Measurements from ENCODE around the gene HDAC9.

Gene HDAC9

DNA sequence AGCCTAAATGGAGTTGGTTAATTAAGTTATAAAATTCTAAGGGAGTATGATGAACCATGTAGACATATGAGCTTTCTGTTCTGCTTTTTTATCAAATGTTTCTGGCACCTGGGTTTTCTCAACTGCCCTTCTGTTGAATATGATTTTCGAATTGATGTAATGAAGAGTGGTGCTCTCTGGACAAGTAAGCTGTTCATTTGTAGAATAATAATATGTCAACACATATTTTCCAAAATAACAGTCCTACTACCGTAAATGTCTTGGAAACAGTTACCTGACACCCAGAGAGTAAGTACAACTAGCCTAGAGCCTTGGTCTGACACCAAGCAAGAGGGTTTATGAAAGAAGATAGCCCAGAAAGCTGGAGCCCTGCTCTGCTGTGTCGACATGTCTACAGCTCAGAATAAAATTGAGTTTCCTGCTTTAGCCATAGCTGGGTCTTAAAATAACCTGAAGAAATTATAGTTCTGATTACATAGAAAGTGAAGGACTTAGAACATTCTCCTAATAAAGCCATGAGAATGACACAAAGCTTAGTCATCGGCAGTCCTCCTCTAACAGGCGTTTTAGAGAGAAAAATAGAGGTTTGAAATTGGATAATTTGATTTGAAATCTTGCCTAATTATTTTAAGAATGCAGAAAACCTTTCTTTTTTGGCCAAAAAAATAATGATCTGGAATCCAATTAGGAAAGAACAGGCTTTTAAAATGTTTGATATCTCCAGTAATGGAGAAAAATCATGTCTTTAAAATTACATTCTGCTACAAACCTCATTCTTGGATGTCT lies 25.1 kb downstream of the HDAC9 start:
- H3K4me3 ChIP-seq (ENCODE audit: control insufficient read depth, low read depth, low read length): no peak overlapping the region
- no peak for DNase-seq (ENCODE audit: low read depth)
- TF ChIP-seq, protein P1, sequence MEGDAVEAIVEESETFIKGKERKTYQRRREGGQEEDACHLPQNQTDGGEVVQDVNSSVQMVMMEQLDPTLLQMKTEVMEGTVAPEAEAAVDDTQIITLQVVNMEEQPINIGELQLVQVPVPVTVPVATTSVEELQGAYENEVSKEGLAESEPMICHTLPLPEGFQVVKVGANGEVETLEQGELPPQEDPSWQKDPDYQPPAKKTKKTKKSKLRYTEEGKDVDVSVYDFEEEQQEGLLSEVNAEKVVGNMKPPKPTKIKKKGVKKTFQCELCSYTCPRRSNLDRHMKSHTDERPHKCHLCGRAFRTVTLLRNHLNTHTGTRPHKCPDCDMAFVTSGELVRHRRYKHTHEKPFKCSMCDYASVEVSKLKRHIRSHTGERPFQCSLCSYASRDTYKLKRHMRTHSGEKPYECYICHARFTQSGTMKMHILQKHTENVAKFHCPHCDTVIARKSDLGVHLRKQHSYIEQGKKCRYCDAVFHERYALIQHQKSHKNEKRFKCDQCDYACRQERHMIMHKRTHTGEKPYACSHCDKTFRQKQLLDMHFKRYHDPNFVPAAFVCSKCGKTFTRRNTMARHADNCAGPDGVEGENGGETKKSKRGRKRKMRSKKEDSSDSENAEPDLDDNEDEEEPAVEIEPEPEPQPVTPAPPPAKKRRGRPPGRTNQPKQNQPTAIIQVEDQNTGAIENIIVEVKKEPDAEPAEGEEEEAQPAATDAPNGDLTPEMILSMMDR (IDR thresholded peaks at IDR 0.05; ENCODE audit: control insufficient read depth, insufficient read depth, low read depth, low read length, missing control alignments): no peak

DNA sequence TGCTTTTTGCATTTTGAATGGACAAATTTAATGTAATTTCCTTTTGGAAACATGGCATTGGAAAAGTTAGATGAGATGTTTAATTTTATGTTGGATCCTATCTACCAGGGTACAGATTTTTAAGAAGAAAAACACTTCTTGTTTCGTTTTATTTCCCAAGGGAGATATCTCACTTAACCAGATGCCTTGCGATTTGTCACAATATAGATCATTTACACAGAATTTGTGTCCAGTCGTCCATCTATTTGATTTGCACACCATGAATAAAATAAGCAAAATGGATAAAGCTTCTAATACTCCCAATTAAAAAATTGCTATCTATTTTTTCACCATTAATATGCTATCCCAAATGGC lies 25.7 kb downstream of the HDAC9 start:
- H3K4me3 ChIP-seq (ENCODE audit: control insufficient read depth, low read depth, low read length): no peak overlapping the region
- no peak for DNase-seq (ENCODE audit: low read depth)
- TF ChIP-seq, protein P1 (IDR thresholded peaks at IDR 0.05; ENCODE audit: control insufficient read depth, insufficient read depth, low read depth, low read length, missing control alignments): no peak

DNA sequence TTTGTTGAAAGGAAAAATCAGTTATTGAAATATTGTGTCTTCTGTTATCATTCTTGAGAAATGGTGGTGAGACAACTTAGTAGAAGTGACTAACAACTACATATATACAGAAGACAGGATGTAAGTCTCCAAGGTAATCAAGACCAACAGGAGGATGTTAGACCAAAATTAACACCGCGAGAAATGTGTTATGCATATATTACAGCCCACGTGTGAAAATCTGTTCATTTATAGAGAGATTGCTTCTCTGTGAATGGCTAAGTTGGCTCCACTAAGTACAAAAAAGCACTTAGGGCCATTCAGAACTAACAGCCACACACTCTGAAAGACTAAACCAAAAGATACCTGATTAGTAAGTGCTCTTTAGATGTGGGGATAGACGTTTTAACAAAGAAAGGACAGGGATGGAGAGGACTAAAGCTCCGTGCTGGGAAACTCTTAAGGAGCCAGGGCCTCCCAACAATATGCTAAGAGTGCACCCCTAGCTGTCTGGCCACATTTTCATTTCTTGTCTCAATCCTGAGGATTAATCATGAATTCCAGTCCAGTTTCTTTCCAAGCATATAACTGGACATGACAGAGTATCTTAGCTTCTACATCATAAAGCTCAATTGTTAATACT lies 26.5 kb downstream of the HDAC9 start:
- no peak overlapping the region for H3K4me3 ChIP-seq (ENCODE audit: control insufficient read depth, low read depth, low read length)
- TF ChIP-seq, protein P1 (IDR thresholded peaks at IDR 0.05; ENCODE audit: control insufficient read depth, insufficient read depth, low read depth, low read length, missing control alignments): no peak
- no peak for DNase-seq (ENCODE audit: low read depth)

DNA sequence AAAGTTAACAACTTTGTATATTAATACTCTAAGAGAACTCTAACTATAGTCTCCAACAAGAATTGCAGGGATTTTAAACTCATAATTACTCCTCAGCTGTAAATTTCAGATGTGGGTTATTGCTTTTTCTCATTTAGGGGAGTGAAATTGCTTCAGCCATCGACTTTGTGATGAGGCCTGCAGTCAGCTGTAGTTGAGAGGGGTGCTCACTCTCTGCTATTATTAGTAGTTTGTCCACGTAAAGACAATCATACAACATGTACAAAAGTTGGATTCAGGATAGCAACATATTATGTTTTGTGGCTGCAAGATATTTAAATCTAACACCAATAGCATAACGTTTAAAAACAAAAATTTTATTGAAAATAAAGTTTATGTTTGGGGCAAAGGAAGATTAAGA lies 28.7 kb downstream of the HDAC9 start:
- DNase-seq (ENCODE audit: low read depth): no peak
- H3K4me3 ChIP-seq (ENCODE audit: control insufficient read depth, low read depth, low read length): no peak overlapping the region
- TF ChIP-seq, protein P1 (IDR thresholded peaks at IDR 0.05; ENCODE audit: control insufficient read depth, insufficient read depth, low read depth, low read length, missing control alignments): no peak

DNA sequence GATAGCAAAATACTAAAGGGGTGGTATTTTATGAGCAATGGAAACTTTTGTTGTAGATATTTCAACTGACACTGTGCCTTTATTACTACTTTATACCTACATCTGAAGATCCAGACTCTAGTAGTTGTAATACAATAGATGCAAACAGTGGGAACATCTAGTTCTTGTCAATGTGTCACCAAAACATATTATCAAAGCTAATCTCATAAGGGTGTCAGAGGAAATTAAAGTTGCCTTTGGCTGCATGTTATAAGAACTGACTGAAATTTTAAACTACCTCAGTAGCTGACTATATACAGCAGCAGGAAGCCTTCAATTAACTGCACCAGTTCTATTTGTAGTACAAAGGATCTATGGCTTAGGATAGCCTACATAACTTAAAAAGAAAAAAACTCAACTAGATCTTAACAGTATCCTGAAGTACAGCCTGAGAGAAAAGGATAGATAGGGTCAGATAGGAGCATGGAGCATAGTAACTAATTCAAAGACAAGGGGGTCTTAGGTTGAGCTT lies 30.9 kb downstream of the HDAC9 start:
- H3K4me3 ChIP-seq (ENCODE audit: control insufficient read depth, low read depth, low read length): no peak overlapping the region
- TF ChIP-seq, protein P1 (IDR thresholded peaks at IDR 0.05; ENCODE audit: control insufficient read depth, insufficient read depth, low read depth, low read length, missing control alignments): no peak
- no peak for DNase-seq (ENCODE audit: low read depth)

DNA sequence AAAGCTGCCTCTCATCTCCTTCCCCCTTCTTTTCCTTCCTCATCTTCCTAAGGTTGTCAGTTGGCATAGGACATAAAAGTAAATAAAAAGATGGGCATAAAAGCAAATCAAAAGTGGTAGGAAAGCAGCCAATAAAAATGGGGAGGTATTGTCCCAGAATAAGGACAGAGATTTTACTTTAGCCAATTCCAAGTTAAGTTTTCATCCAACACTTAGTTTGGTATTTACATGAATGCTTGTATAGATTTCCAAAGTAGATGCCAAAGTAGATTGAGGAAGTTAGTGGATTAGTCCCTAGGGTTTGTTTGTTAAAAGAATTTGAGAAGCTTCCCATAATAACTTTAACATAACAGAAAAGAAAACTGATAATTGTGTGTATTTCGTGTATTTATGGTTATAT lies 33.7 kb downstream of the HDAC9 start:
- TF ChIP-seq, protein P1 (IDR thresholded peaks at IDR 0.05; ENCODE audit: control insufficient read depth, insufficient read depth, low read depth, low read length, missing control alignments): no peak
- H3K4me3 ChIP-seq (ENCODE audit: control insufficient read depth, low read depth, low read length): no peak overlapping the region
- no peak for DNase-seq (ENCODE audit: low read depth)
